ENCODE results near the gene PYM1.
"Not testable (repeated sequence)": the region's sequence is repeated elsewhere in the genome, so short reads cannot be mapped to it uniquely, and the experiment has no call there.

Gene PYM1

DNA sequence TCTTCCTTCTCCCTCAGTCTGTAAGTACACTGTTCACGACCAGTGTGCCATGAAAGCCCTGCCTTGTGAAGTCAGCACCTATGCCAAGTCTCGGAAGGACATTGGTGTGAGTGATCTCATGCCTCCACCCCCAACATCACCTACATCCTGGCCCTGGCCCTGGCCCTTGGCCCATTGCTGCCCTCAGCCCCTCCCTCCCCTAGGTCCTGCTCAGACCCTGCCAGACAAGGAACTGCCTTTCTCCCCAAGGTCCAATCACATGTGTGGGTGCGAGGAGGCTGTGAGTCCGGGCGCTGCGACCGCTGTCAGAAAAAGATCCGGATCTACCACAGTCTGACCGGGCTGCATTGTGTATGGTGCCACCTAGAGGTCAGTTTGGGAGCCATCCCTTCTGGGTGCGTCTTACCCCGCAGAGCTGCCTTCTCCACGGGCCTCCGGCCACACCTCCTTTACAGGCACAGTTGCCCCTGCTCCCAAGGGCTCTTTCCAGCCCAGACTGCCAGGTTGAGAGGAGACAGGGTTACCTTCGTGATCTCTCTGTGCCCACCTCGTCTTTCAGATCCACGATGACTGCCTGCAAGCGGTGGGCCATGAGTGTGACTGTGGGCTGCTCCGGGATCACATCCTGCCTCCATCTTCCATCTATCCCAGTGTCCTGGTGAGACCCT lies 12.5 kb upstream of the PYM1 start:
- DNase-seq = peak in 56 of 58 donors; percentile 22 to 86 (median 70)

GRCh38 chr12:55938826-55939501 lies 11.3 kb upstream of the PYM1 start:
- DNase-seq = no peak

GRCh38 chr12:55937981-55938380 lies 10.3 kb upstream of the PYM1 start:
- DNase-seq = no peak

- peak in 9 of 58 donors; percentile 5 to 38 (median 14) for DNase-seq
Measured at GRCh38 chr12:55935738-55936151, 8.1 kb upstream of the PYM1 start.

- no peak for DNase-seq
Measured at GRCh38 chr12:55934773-55935172, 7.1 kb upstream of the PYM1 start.

- DNase-seq = no peak
Measured at GRCh38 chr12:55933799-55934742, 6.4 kb upstream of the PYM1 start.

- DNase-seq = no peak
Measured at GRCh38 chr12:55933169-55933798, 5.6 kb upstream of the PYM1 start.

- peak in 2 of 58 donors; percentile 37 to 47 for DNase-seq
Measured at GRCh38 chr12:55932551-55932910, 4.8 kb upstream of the PYM1 start.

- DNase-seq = peak in 44 of 58 donors; percentile 5 to 71 (median 37)
Measured at GRCh38 chr12:55931780-55932550, 4.3 kb upstream of the PYM1 start.

- DNase-seq = peak in 3 of 58 donors; percentile 27 to 44 (median 34)
Measured at GRCh38 chr12:55931317-55931779, 3.7 kb upstream of the PYM1 start.

DNA sequence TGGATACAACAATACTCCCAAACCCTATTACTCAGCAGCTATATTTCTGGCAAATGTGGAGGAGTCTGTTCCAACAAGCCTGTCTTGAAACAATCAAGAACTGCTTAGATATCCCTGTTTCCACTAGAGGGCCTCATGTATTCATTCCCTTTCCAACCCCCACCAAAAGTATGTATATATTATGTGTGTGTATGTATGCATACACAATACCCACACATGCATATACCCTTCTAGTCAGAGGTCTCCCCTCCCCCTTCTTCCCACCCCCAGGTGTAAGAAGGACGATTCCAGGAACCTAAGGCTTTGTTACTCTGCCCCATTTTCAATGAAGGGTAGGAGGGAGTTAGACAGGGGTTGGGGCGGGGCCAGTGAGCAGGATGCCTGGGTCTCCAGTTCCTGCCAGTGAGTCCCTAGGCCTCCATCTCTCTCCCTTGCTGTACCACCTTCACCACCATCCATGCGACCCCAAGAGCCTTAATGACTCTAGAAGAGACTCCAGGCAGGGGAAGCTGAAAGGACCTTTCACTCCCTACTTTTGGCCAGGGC lies 3.1 kb upstream of the PYM1 start, which contains the start of gene DGKA:
Gene DGKA, plus strand, starts transcription at position 392 of the 546 bp plus-strand sequence. CDS start 5,342 bp downstream, outside the sequence.
- DNase-seq = peak in 7 of 58 donors; percentile 9 to 54 (median 20)

DNA sequence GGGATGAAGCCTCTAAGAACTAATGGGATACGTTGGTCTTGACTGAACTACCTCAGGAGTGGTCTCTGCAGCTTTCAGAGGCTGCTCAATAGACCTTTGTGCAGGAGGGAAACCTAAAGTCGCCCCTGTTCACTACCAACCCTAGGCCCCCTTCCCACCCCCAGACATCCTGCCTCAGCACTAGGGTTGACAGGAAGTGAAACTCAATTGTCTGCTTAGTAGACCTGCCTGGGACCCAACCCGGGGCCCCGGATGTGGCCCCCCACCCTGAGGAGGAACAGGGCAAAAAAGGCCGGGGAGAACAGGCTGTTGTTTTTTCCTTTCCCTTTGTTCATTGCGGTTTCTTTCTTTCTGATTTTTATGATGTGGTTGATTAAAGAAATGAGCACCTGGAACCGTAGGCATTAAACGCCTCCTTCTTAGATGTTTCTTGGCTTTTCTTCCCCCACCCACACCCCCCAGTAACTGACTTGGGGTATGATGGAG lies 1.7 kb upstream of the PYM1 start:
- DNase-seq = peak in 6 of 58 donors; percentile 1 to 10 (median 4)

DNA sequence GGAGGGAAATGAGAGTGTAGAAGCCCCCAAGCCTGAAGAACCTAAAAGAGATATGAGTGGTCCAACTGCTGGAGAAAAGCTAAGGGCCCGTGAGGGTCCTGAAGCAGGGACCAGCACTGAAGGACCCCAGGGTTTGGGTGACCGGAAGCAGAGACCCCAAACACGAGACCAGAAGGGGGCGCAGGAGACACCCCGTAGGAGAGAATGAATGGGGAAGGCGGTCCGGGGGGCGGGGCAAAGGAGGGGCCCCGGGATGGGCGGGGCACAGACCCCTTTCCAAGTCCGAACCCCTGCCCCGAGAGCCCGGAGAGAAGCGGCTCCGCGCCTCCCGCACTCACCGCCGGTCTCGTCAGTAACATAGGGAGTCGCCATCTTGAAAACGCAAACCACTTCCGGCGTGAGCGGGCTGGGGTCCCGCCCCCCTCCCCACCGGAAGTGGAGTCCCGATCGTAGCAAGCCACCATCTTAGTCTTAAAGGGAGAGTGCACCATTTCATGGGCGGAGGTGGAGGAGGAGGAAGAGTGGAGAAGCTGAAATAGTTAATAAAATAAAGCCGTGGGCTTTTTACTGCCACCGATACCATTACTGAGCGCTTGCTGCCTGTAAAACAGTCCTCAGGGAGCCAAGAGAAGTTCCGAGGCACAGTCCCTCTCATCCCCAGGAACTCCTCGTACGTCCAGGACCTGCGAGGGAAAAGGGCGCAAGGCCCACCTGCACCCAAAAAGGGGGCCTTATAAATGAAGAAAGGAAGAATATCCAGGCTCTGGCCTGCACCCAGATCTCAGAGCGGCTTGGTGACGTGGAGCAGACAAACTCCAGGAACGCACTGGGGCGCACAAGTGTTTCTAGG lies 731 bp downstream of the PYM1 start:
- peak; percentile 54 to 97 (median 86) for DNase-seq

GRCh38 chr12:55925870-55926737 lies 1.6 kb downstream of the PYM1 start:
- DNase-seq = peak in 1 of 58 donors; percentile 26

DNA sequence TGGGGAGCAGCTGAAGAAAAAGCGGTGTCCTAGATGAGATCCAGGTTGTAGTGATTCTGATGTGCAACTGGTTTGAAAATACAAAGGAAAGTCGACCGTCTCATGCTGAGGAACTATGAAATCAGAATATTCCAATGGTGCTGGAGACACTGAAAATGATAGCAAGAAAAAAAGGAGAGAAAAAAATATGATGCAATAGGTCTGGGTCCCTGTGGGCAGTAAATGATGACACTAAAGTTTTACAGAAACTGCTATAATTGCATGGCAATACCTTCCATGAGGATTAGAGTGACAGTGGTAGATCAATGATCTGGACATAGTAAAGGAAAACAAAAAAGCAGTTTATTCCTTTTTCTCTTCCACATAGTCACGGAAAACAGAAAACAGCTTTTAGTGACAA lies 2.3 kb downstream of the PYM1 start:
- DNase-seq = no peak

GRCh38 chr12:55923648-55924047 lies 4.0 kb downstream of the PYM1 start:
- not testable (repeated sequence) for DNase-seq

GRCh38 chr12:55922126-55922525 lies 5.6 kb downstream of the PYM1 start:
- no peak for DNase-seq

GRCh38 chr12:55919032-55919431 lies 8.7 kb downstream of the PYM1 start:
- DNase-seq = not testable (repeated sequence)
